RWPE2 (cell line): ENCODE measurements around the gene MVK.

Source experiments
- ATAC-seq: fragments of 200-7000 bp; cut with Tn5 transposase; 3 replicates; pipeline ENCODE4 v1.9.1; 2021; ENCODE audit warnings: low read depth
- DNase-seq: peaks from one replicate; pipeline ENCODE4 v3.0.0-alpha.2; 2020; ENCODE audit warnings: low spot score
- H3K27ac ChIP-seq: fragments of 450-650 bp; 2 replicates; pipeline ENCODE4 v1.5.1; 2017; ENCODE audit warnings: mild to moderate bottlenecking; ENCODE audit not compliant: poor library complexity, severe bottlenecking
- H3K27me3 ChIP-seq: fragments of 250-450 bp; sonication (Bioruptor Pico); 2 replicates; pipeline ENCODE4 v1.5.1; 2021; ENCODE audit warnings: mild to moderate bottlenecking, moderate library complexity; ENCODE audit not compliant: insufficient read depth, poor library complexity, severe bottlenecking
- H3K36me3 ChIP-seq: fragments of 250-450 bp; sonication (Bioruptor Pico); 2 replicates; pipeline ENCODE4 v1.5.1; 2020; ENCODE audit warnings: low read depth, mild to moderate bottlenecking, moderate library complexity
- H3K4me1 ChIP-seq: fragments of 250-450 bp; sonication (Bioruptor Pico); 2 replicates; pipeline ENCODE4 v1.5.1; 2021; ENCODE audit warnings: mild to moderate bottlenecking, moderate library complexity; ENCODE audit not compliant: insufficient read depth, poor library complexity, severe bottlenecking
- H3K4me3 ChIP-seq: fragments of 250-450 bp; sonication (Bioruptor Pico); 2 replicates; pipeline ENCODE4 v1.5.1; 2021; ENCODE audit warnings: mild to moderate bottlenecking, moderate library complexity; ENCODE audit not compliant: severe bottlenecking
- H3K9me3 ChIP-seq: fragments of 250-450 bp; sonication (Bioruptor Pico); 2 replicates; pipeline ENCODE4 v1.5.1; 2021; ENCODE audit warnings: mild to moderate bottlenecking, moderate library complexity; ENCODE audit not compliant: severe bottlenecking
- TF ChIP-seq, protein P1 (sequence below): fragments of 450-650 bp; IDR thresholded peaks from one replicate; pipeline ENCODE4 v1.5.1; 2017; ENCODE audit warnings: mild to moderate bottlenecking, moderate library complexity; ENCODE audit not compliant: poor library complexity, severe bottlenecking

The MVK gene

DNA sequence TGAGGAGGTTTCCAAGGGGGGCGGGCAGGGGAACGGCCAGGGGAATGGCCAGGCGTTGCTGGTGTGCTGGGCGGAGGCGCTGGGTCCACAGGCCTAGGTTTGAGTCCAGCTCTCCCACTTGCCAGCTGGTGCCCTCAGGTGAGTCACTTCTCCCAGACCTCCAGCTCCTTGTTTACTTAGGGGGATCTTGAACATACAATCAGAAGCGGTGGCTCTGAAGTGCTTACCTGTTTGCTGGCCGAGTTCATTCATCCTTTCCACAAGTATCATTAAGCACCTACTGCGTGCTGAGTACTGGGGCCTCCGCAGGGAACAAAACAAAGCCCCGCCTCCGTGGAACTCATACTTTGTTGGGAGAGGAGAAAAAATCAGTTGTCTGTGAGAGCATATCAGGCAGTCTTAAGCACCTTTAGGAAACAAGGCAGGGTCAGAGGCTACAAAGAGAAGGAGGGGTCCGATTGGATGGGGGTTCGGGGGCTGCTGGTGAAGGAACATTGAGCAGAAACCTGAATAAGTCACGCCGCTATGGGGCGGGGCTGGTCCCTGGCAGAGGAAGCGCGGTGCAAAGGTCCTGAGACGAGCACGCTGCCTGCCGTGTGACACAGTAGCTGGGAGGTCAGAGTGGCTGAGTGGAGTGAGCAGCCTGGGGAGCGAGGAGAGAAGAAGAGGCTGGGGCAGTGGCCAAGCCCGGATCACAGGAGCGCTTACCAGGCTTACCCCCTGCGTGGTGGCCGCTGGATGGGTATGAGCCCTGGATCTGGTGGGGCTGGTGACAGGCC is 15.1 kb downstream of the MVK start:
- no peak for DNase-seq
- Histone ChIP-seq H3K4me1 (no peaks in the 10 kb centered on the region), H3K27ac (no peak overlapping the region), H3K4me3 (no peak overlapping the region), H3K36me3 (peaks cover 73% of the 10 kb centered on the region), H3K9me3 (no peaks in the 10 kb centered on the region), H3K27me3 (no peaks in the 10 kb centered on the region)
- ATAC-seq = no peak
- TF ChIP-seq, protein P1, sequence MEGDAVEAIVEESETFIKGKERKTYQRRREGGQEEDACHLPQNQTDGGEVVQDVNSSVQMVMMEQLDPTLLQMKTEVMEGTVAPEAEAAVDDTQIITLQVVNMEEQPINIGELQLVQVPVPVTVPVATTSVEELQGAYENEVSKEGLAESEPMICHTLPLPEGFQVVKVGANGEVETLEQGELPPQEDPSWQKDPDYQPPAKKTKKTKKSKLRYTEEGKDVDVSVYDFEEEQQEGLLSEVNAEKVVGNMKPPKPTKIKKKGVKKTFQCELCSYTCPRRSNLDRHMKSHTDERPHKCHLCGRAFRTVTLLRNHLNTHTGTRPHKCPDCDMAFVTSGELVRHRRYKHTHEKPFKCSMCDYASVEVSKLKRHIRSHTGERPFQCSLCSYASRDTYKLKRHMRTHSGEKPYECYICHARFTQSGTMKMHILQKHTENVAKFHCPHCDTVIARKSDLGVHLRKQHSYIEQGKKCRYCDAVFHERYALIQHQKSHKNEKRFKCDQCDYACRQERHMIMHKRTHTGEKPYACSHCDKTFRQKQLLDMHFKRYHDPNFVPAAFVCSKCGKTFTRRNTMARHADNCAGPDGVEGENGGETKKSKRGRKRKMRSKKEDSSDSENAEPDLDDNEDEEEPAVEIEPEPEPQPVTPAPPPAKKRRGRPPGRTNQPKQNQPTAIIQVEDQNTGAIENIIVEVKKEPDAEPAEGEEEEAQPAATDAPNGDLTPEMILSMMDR = no peak

DNA sequence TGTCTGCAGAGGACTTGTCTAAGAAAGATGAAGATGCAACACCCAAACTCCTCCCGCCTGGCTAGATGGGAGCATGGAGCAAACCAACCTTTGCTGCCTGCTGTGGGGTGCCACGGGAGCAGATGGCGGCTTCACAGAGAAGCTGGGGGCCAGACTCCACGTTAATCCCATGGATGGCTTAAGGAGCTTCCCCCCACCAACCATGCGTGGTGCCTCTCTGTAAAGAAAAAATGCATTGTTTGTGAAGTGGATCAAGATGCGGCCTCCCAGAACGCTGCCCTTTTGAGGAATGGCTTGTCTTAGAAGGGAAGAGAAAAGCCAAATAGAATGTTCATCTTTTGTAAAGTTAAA is 15.6 kb downstream of the MVK start:
- H3K27me3 ChIP-seq = no peaks in the 10 kb centered on the region
- DNase-seq (no peak), ATAC-seq (no peak)
- no peaks in the 10 kb centered on the region for H3K4me1 ChIP-seq
- no peak overlapping the region for H3K27ac ChIP-seq
- H3K9me3 ChIP-seq = no peaks in the 10 kb centered on the region
- H3K4me3 ChIP-seq = no peak overlapping the region
- TF ChIP-seq, protein P1 = no peak
- peaks cover 71% of the 10 kb centered on the region for H3K36me3 ChIP-seq

DNA sequence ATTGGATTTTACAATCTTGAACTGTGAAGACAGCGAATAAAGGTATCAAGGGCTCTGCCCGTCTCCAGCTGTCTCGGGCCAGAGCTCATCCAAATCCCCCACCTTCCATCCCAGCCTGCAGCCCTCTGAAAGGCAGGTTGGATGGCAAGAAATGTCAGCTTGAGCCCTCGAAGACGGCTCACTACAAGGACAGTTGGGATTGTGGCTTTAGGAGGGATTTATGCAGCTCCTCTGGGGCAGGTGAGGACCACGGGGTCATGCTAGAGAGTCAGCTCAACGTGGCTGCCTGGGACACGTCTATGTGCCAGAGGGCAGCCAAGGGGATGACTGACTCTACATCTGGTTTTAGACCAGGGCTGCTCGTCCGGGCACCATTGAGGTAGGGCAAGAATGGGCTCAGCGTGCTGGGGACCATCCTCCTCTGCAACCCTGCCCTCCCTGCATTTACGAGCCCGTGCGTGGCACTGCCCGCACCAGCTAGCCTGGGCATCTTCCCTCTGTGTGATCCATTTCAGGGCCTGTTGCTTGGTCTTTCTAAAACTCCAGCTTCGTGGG is 16.2 kb downstream of the MVK start:
- H3K27me3 ChIP-seq = no peaks in the 10 kb centered on the region
- H3K4me3 ChIP-seq = no peak overlapping the region
- TF ChIP-seq, protein P1 = no peak
- no peaks in the 10 kb centered on the region for H3K4me1 ChIP-seq
- ATAC-seq = no peak
- no peak overlapping the region for H3K27ac ChIP-seq
- H3K36me3 ChIP-seq = peaks cover 65% of the 10 kb centered on the region
- no peak for DNase-seq
- H3K9me3 ChIP-seq = no peaks in the 10 kb centered on the region

DNA sequence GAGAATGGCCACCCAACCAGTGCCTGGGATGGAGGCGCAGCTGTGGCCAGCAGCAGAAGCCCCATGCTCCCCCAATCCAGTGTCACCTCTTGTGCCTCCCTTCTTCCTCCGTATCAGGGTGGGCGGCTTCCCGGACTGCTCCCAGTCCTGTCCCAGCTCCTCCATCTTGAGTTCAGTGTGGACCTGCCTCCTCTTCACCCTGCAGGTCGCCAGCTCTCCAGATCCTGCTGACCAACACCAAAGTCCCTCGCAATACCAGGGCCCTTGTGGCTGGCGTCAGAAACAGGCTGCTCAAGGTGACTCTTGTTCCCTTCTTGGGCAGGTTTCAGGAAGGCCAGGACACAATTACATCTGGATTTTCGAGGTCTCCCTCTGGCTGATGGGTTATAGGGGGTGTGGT is 17.0 kb downstream of the MVK start:
- Histone ChIP-seq H3K4me3 (no peak overlapping the region), H3K36me3 (peaks cover 60% of the 10 kb centered on the region), H3K4me1 (no peaks in the 10 kb centered on the region), H3K27me3 (no peaks in the 10 kb centered on the region), H3K9me3 (no peaks in the 10 kb centered on the region), H3K27ac (no peak overlapping the region)
- DNase-seq (no peak), ATAC-seq (no peak)
- TF ChIP-seq, protein P1 = no peak

GRCh38 chr12:109591041-109591440 is 17.4 kb downstream of the MVK start:
- H3K27me3 ChIP-seq = no peaks in the 10 kb centered on the region
- H3K4me1 ChIP-seq = no peaks in the 10 kb centered on the region
- H3K27ac ChIP-seq = no peak overlapping the region
- H3K9me3 ChIP-seq = no peaks in the 10 kb centered on the region
- no peak for ATAC-seq
- no peak overlapping the region for H3K4me3 ChIP-seq
- peaks cover 57% of the 10 kb centered on the region for H3K36me3 ChIP-seq
- TF ChIP-seq, protein P1 = no peak
- DNase-seq = no peak
